GM19351 (cell line): ENCODE results near the gene ANKRD36.
A peak's percentile ranks its signal among the peaks of the same experiment; 100 is the strongest.
"Not testable (repeated sequence)": the region's sequence is repeated elsewhere in the genome, so short reads cannot be mapped to it uniquely, and the experiment has no call there.

Source experiments
- ATAC-seq: cut with Tn5 transposase; IDR thresholded peaks from one replicate; pipeline ENCODE4 v1.9.1; 2021; ENCODE audit warnings: mild to moderate bottlenecking, moderate library complexity; ENCODE audit not compliant: unreplicated experiment

Gene ANKRD36

GRCh38 chr2:97113050-97113881 is at the start of gene ANKRD36:
Gene ANKRD36 (plus strand): TSS chr2:97113153. CDS start chr2:97113740, 587 bp downstream.
- ATAC-seq = peak; percentile 97

GRCh38 chr2:97066030-97066429 is 46.9 kb upstream of the ANKRD36 start:
- not testable (repeated sequence) for ATAC-seq

GRCh38 chr2:97067279-97068004 is 45.5 kb upstream of the ANKRD36 start:
- ATAC-seq = no peak

- ATAC-seq = no peak
These were observed 44.9 kb upstream of the ANKRD36 start for GRCh38 chr2:97068074-97068473.

GRCh38 chr2:97068722-97069121 is 44.2 kb upstream of the ANKRD36 start:
- ATAC-seq = not testable (repeated sequence)

- not testable (repeated sequence) for ATAC-seq
These were observed 42.0 kb upstream of the ANKRD36 start for GRCh38 chr2:97070915-97071314.

- ATAC-seq = not testable (repeated sequence)
These were observed 35.7 kb upstream of the ANKRD36 start for GRCh38 chr2:97077213-97077612.

- not testable (repeated sequence) for ATAC-seq
These were observed 32.1 kb upstream of the ANKRD36 start for GRCh38 chr2:97080855-97081254.

GRCh38 chr2:97082206-97082605 is 30.7 kb upstream of the ANKRD36 start:
- not testable (repeated sequence) for ATAC-seq

- not testable (repeated sequence) for ATAC-seq
These were observed 29.4 kb upstream of the ANKRD36 start for GRCh38 chr2:97083516-97083915.

GRCh38 chr2:97085093-97085492 is 27.9 kb upstream of the ANKRD36 start:
- not testable (repeated sequence) for ATAC-seq

- not testable (repeated sequence) for ATAC-seq
These were observed 24.2 kb upstream of the ANKRD36 start for GRCh38 chr2:97088706-97089105.

GRCh38 chr2:97092946-97093345 is 20.0 kb upstream of the ANKRD36 start:
- not testable (repeated sequence) for ATAC-seq

GRCh38 chr2:97093983-97094771 is 18.8 kb upstream of the ANKRD36 start:
- ATAC-seq = peak; percentile 50

GRCh38 chr2:97094772-97095611 is 18.0 kb upstream of the ANKRD36 start, which contains the start of gene FAHD2B:
Gene FAHD2B (minus strand): TSS chr2:97094882. CDS start chr2:97091706, 3,176 bp downstream.
- ATAC-seq = peak; percentile 94

GRCh38 chr2:97095661-97096060 is 17.3 kb upstream of the ANKRD36 start:
- ATAC-seq = no peak

GRCh38 chr2:97098786-97099372 is 14.1 kb upstream of the ANKRD36 start:
- not testable (repeated sequence) for ATAC-seq

GRCh38 chr2:97106878-97107277 is 6.1 kb upstream of the ANKRD36 start:
- not testable (repeated sequence) for ATAC-seq

- ATAC-seq = not testable (repeated sequence)
These were observed 1.7 kb upstream of the ANKRD36 start for GRCh38 chr2:97111246-97111645.
